Central memory CD8-positive, alpha-beta T cell (primary cell): ENCODE results near the gene FPR3.
"Not testable (repeated sequence)": the region's sequence is repeated elsewhere in the genome, so short reads cannot be mapped to it uniquely, and the experiment has no call there.

Source experiments
- ATAC-seq: fragments of 150-1000 bp; cut with Tn5 transposase; replicated peaks from 2 replicates; pipeline ENCODE4 v1.10.0; 2022; ENCODE audit warnings: mild to moderate bottlenecking, moderate FRiP score, moderate number of reproducible peaks; ENCODE audit not compliant: poor library complexity, severe bottlenecking; ENCODE audit errors: extremely low read depth
- DNase-seq, 2 donors: peaks; one replicate each; pipeline ENCODE4 v3.0.0; 2021; ENCODE audit warnings: low spot score in 2 of 2
- H3K27ac Mint-ChIP-seq: one replicate; pipeline ENCODE4 v1.8.0; 2022; ENCODE audit warnings: low read depth, mild to moderate bottlenecking, moderate library complexity, mixed read lengths
- H3K27me3 Mint-ChIP-seq: one replicate; pipeline ENCODE4 v1.8.0; 2022; ENCODE audit warnings: mixed read lengths
- H3K36me3 Mint-ChIP-seq: one replicate; pipeline ENCODE4 v1.8.0; 2022; ENCODE audit warnings: mild to moderate bottlenecking, moderate library complexity, mixed read lengths; ENCODE audit not compliant: insufficient read depth
- H3K4me1 Mint-ChIP-seq: one replicate; pipeline ENCODE4 v1.8.0; 2022; ENCODE audit warnings: mixed read lengths
- H3K4me3 Mint-ChIP-seq: one replicate; pipeline ENCODE4 v1.8.0; 2022; ENCODE audit warnings: mild to moderate bottlenecking, moderate library complexity, mixed read lengths
- H3K9me3 Mint-ChIP-seq: one replicate; pipeline ENCODE4 v1.8.0; 2022; ENCODE audit warnings: mixed read lengths

Gene FPR3

DNA sequence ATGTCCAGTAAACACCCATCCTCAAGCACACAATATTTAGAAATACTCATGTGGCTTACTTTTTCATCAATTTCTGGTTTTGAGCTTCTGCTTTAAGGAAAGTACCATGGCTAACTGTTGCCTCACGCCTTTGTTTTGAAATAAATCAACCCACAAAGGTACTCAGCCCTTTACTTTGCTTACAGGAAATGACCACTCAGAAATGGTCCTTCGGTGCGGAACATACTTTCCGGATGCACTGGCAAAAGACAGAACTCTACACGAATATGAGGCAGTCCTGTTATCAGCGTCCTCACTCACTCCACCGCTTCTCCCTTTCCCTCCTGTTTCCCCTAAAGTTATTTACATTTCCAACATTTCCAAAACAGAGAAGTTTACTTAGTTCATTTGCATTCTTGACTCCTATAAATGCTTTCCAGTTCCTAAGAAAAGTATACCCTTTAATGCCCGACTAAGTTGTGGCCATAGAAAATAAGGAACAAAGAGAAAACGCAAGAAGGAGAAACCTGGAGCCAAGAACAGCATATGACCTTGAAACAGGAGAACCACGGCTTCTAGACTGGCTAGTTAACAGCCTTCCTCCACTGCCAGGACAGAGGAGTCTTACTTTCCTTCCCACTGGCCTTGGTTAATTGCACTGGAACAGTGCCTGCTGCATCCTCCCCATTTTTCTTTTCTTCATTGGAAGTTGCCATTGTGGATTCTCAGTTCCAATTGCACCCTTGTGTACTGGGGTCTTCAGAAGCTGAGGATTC lies 23.4 kb upstream of the FPR3 start:
- Mint-ChIP-seq H3K9me3 (peaks cover 8% of the 10 kb centered on the region), H3K27ac (no peak overlapping the region), H3K4me1 (no peaks in the 10 kb centered on the region), H3K4me3 (no peak overlapping the region), H3K36me3 (no peaks in the 10 kb centered on the region), H3K27me3 (peaks cover 44% of the 10 kb centered on the region)
- no peak for DNase-seq
- no peak for ATAC-seq

DNA sequence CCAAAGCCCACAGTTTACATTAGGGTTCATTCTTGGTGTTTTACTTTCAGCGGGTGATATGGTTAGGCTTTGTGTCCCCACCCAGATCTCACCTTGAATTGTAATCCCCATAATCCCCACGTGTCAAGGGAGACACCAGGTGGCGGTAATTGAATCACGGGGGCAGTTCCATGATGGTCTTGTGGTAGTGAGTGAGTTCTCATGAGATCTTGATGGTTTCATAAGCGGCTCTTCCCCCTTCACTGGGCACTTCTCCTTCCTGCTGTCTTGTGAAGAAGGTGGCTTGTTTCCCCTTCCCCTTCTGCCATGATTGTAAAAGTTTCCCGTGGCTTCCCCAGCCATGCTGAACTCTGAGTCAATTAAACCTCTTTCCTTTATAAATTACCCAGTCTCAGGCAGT lies 22.0 kb upstream of the FPR3 start:
- Mint-ChIP-seq H3K9me3 (peaks cover 11% of the 10 kb centered on the region), H3K4me1 (no peaks in the 10 kb centered on the region), H3K36me3 (no peaks in the 10 kb centered on the region), H3K27ac (no peak overlapping the region), H3K27me3 (peaks cover 59% of the 10 kb centered on the region), H3K4me3 (no peak overlapping the region)
- no peak for DNase-seq
- no peak for ATAC-seq

DNA sequence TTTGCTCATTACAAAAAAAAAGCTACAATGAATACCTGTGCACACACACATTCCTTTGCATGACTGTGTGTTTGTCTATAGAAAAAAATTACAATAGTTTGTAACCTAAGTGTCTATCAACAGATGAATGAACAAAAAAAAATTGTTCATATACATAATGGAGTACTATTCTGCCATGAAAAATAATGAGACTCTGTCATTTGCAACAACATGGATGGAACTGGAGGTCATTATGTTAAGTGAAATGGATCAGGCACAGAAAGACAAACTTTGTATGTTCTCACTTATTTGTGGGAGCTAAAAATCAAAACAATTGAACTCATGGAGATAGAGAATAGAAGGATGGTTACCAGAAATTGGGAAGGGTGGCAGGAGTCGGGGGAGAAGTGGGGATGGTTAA lies 18.4 kb upstream of the FPR3 start:
- not testable (repeated sequence) for ATAC-seq, H3K4me3 Mint-ChIP-seq, H3K4me1 Mint-ChIP-seq, H3K27ac Mint-ChIP-seq, H3K36me3 Mint-ChIP-seq, DNase-seq
- Mint-ChIP-seq H3K27me3 (peaks cover 55% of the 10 kb centered on the region), H3K9me3 (peaks cover 11% of the 10 kb centered on the region)

DNA sequence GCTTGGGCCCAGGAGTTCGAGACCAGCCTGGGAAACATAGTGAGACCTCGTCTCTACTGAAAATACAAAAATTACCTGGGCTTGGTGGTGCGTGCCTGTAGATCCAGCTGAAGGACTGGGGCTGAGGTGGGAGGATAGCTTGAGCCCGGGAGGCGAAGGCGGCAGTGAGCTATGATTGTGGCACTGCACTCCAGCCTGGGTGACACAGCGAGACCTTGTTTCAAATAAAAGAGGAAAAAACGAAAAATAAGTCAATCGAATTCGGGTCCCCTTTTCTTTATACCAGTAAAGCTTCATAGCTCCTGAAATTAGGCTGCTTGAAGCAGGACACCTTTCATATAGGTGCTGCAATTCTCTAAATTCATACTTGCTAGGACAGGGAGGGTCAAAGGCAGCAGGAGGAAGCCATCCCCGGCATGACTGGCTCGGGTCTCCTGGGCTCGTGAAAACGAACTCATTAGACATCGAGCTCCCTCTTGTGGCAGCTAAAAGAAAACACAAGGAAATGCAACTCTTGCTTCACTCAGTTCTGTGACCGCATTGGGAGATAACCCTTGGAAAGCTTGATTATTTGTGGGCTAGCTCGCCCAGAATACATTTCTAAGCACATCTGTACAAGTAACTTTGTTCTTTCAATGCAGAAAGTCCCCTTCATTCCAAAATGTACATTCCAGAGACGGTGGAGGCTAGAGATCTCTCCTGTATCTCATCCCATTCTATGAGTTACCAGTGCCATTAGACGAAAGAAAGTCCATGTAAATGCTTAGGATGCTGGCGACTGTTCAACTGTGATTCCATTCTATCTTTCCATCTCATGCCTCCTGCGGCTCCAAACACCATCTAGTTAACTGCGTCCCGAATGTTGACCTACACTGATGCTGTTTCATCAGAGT lies 17.1 kb upstream of the FPR3 start:
- peaks cover 3% of the 10 kb centered on the region for H3K36me3 Mint-ChIP-seq
- peaks cover 51% of the 10 kb centered on the region for H3K27me3 Mint-ChIP-seq
- no peaks in the 10 kb centered on the region for H3K4me1 Mint-ChIP-seq
- H3K27ac Mint-ChIP-seq, result no peak overlapping the region
- ATAC-seq, result no peak
- peak in 1 of 2 donors; percentile 11 for DNase-seq
- peaks cover 11% of the 10 kb centered on the region for H3K9me3 Mint-ChIP-seq
- no peak overlapping the region for H3K4me3 Mint-ChIP-seq

DNA sequence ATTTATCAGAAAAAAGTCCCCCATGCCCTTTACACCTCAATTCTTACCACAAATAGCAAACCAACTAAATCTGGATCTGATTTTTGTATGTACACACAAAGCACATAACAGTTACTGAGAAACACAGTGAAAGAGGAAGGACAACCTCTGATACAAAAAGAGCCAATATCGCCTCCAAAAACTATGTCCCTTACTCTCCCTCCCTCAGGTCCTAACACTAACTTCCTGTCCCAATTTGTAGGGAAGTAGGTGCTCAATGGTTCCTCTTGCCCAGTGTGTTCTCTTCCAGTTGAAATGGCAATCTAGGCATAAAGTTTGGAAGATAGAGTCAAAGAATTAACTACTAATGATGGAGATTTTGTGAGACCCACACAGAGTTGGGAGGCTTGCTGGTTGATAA lies 15.8 kb upstream of the FPR3 start:
- Mint-ChIP-seq H3K4me1 (no peaks in the 10 kb centered on the region), H3K4me3 (no peak overlapping the region), H3K36me3 (peaks cover 3% of the 10 kb centered on the region), H3K9me3 (peaks cover 11% of the 10 kb centered on the region), H3K27ac (no peak overlapping the region), H3K27me3 (peaks cover 45% of the 10 kb centered on the region)
- DNase-seq (no peak), ATAC-seq (no peak)

DNA sequence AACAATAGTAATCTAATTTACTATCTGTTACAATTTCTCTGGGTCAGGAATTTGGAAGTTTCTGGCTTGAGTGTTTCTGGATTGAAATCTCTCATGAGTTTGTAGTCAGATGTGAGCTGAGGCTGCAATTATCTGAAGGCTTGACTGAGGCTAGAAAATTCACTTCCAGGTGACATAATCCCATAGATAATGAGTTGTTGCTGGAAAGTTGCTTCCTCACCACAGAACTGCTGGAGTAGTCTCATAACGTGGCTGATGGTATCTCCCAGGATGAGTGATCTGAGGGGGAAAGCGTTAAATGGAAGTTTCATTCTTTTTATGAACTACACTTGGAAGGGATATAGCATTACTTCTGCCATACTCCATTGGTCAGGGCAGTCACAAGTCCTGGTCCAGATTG lies 15.3 kb upstream of the FPR3 start:
- no peak overlapping the region for H3K4me3 Mint-ChIP-seq
- H3K9me3 Mint-ChIP-seq, result peaks cover 11% of the 10 kb centered on the region
- H3K27me3 Mint-ChIP-seq, result peaks cover 43% of the 10 kb centered on the region
- H3K36me3 Mint-ChIP-seq, result peaks cover 3% of the 10 kb centered on the region
- no peaks in the 10 kb centered on the region for H3K4me1 Mint-ChIP-seq
- ATAC-seq (no peak), DNase-seq (no peak)
- H3K27ac Mint-ChIP-seq, result no peak overlapping the region

DNA sequence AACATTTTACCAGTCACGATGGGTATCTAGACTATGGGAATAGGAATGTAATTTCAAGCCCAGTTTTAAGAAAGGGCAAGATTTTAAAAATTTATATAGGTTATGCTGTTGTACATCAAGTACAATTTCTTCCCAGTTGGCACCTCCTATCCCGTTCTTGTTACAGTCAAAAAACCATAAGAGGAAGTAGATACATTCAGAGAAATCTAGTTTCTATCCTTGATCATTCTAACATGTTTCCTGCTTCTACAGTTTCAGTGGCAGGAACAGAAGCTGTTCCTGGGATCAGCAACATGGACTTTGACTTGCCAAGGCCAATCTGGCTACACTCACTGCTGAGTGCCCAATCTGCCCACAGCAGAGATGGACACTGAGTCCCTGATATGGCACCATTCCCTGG lies 14.7 kb upstream of the FPR3 start:
- H3K27ac Mint-ChIP-seq, result no peak overlapping the region
- DNase-seq (no peak), ATAC-seq (no peak)
- H3K9me3 Mint-ChIP-seq, result peaks cover 9% of the 10 kb centered on the region
- H3K4me3 Mint-ChIP-seq, result no peak overlapping the region
- H3K27me3 Mint-ChIP-seq, result peaks cover 37% of the 10 kb centered on the region
- H3K4me1 Mint-ChIP-seq, result no peaks in the 10 kb centered on the region
- peaks cover 3% of the 10 kb centered on the region for H3K36me3 Mint-ChIP-seq

DNA sequence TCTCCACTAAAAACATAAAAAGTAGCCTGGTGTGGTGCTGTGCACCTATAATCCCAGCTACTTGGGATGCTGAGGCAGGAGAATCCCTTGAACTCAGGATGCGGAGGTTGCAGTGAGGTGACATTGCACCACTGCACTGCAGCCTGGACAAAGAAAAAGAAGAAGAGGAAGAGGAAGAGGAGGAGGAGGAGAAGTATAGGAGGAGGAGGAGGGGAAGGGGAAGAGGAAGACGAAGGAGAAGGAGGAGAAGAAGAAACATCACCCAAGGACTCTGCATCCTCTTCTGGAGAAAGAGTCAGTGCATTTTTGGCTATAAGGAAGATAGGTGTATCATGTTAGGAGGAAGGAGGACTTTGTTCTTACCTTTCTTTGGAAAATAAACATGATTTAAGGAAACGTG lies 13.0 kb upstream of the FPR3 start:
- H3K27ac Mint-ChIP-seq, result no peak overlapping the region
- ATAC-seq, result no peak
- peaks cover 20% of the 10 kb centered on the region for H3K27me3 Mint-ChIP-seq
- DNase-seq, result no peak
- no peaks in the 10 kb centered on the region for H3K4me1 Mint-ChIP-seq
- no peaks in the 10 kb centered on the region for H3K9me3 Mint-ChIP-seq
- no peak overlapping the region for H3K4me3 Mint-ChIP-seq
- peaks cover 3% of the 10 kb centered on the region for H3K36me3 Mint-ChIP-seq

DNA sequence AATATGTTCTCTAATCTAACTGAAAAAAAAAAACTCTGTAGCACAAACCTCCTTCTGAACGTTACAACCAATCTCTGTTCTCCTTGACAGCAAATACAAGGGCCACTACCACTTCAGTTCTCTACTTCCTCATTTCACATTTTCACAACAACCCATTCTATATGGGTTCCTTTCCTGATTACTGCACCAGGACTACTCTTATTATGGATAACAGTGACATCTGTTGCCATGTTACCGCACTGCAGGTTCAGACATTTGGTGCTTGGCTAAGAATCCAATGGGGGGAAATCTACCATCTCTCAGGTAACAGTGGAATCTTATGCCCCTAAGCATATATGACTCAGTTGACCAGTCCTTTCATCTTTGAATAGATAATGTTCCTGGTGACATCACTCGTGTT lies 11.6 kb upstream of the FPR3 start:
- Mint-ChIP-seq H3K36me3 (peaks cover 3% of the 10 kb centered on the region), H3K27me3 (peaks cover 6% of the 10 kb centered on the region), H3K4me1 (no peaks in the 10 kb centered on the region), H3K9me3 (no peaks in the 10 kb centered on the region), H3K4me3 (no peak overlapping the region), H3K27ac (no peak overlapping the region)
- ATAC-seq, result no peak
- no peak for DNase-seq

DNA sequence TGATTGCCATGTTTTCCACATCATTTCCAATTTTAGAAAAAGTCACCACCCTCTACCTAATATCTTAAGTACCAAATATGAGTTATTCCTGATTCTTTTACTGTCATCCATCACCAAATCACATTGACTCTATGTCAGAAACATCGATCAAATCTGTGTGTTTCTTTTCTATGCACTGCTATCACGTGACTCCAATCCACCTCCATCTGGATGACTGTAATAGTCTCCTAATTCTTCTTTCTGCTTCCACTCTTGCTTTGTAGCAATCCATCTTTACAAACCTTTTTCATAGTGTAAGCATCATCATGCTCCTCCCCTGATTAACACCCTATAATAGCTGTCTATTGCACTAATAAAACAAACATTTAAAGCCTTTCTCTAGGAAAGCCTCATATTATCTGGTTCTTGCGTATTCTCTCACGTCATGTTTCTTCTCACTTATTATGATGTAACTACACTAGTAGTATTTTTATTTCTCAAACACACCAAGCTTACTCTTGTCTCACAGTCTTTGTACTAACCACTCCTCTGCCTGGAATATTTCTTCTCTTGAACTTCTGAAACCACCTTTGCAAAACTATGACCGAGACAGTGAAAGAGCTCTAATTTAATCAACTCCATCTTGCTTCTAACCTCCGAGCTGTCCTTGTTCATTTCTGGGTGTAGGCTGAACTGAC lies 10.7 kb upstream of the FPR3 start:
- no peak for ATAC-seq
- Mint-ChIP-seq H3K27me3 (no peaks in the 10 kb centered on the region), H3K27ac (no peak overlapping the region), H3K9me3 (no peaks in the 10 kb centered on the region), H3K4me1 (no peaks in the 10 kb centered on the region), H3K36me3 (peaks cover 3% of the 10 kb centered on the region), H3K4me3 (no peak overlapping the region)
- no peak for DNase-seq

DNA sequence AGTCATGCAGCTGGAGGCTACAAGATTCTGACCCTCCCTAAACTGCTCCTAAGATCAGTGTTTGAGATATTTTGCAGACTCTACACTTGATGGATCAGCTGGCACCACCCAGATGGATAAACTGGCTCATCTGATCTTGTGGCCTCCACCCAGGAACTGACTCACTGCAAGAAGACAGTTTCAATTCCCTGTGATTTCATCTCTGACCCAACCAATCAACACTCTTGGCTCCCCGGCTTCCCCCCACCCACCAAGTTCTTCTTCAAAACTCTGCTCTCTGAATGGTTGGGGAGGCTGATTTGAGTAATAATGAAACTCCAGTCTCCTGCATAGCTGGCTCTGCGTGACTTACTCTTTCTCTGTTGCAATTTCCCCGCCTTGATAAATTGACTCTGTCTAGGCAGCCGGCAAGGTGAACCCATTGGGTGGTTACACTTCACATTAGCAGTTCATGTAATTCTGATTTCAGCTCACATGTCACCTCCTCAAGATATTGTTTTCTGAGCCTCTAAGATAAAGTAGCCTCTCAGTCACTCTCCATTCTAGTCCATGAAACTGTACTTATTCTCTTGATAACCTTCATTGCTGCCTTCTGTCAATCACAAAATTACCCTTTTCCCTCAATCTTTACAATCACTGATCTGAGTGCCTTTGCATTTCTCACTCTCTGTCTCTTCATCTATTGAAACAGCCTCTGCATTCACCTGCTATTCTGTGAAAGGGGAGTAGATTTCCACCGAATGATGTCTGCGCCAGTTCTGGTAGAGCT lies 9.9 kb upstream of the FPR3 start:
- Mint-ChIP-seq H3K4me3 (no peak overlapping the region), H3K27me3 (no peaks in the 10 kb centered on the region), H3K36me3 (peaks cover 3% of the 10 kb centered on the region), H3K4me1 (no peaks in the 10 kb centered on the region), H3K27ac (no peak overlapping the region), H3K9me3 (no peaks in the 10 kb centered on the region)
- ATAC-seq (no peak), DNase-seq (no peak)
